Retinal pigment epithelial cell (primary cell): ENCODE results near the gene CDK10.

ENCODE experiments used
- DNase-seq: peaks from one replicate; pipeline ENCODE4 v3.0.0-alpha.2; 2010; ENCODE audit warnings: low read depth
- H3K4me3 ChIP-seq: 2 replicates; pipeline ENCODE4 v1.5.1; 2011; ENCODE audit warnings: mild to moderate bottlenecking, low read length, control low read depth, moderate library complexity
- CTCF ChIP-seq: conservative IDR thresholded peaks from 2 replicates; pipeline ENCODE4 v1.5.1; 2011; ENCODE audit warnings: low read depth, low read length, control low read depth, inconsistent platforms

The CDK10 gene

DNA sequence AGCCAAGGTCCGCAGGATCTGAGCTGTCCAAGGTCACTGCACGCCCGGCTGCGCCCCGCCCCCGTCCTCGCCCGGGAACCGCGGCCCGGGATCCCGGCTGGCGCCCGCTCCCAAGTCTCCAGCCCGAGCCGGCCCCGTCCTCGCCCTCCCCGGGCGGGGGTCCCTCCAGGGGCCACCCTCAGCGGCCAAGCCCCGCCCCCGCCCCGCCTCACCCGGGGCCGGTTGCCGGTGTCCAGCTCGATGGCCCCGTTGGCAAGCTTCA is 34.0 kb downstream of the CDK10 start:
- no peak for DNase-seq
- TF ChIP-seq CTCF, result no peak
- H3K4me3 ChIP-seq, result peak overlapping the region; percentile 72

GRCh38 chr16:89720813-89721545 is 34.5 kb downstream of the CDK10 start, which contains the start of the genes VPS9D1 and ZNF276:
VPS9D1 (minus strand) TSS chr16:89720898; CDS start chr16:89720861, 37 bp downstream.
ZNF276 (plus strand) TSS chr16:89721537; CDS start chr16:89721641, 104 bp downstream.
- no peak for DNase-seq
- no peak for TF ChIP-seq CTCF
- peak within 1 kb of the TSS; percentile 72 for H3K4me3 ChIP-seq

DNA sequence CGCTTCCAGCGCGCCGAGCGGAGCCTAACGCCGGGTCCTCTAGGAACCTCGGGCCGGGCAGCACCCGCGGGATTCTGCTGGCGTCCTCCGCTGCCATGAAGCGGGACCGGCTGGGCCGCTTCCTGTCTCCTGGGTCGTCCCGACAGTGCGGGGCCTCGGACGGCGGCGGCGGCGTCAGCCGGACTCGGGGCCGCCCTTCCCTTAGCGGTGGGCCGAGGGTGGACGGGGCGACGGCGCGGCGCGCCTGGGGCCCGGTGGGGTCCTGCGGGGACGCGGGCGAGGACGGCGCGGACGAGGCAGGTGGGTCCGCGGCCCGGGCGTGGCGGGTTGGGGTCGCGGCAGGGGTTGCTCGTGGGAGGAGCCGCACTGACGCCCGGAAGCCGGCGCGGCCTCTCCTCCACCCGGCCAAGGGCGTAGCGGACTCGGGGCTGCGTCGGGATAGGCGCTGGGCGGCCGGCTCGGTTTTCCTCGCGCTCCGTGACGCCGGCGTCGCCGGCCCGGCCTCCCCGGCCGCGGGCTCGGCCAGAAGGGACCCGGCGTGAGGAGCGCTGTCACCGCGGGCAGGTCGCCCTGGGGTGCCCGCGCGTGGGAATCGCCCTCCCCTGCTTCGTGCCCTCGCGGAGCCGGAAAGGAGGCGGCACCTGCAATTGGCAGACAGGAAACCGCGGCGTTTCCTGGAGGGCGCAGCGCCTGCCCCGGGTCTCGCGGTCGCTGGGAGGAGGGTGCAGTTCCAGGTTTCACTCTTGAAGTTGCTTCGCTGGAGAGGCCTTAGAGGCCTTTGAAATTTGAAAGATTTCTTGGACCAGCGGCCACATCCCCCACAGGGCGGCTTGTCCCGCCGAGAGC is 35.3 kb downstream of the CDK10 start:
- DNase-seq, result no peak
- peak overlapping the region; percentile 72 for H3K4me3 ChIP-seq
- TF ChIP-seq CTCF, result no peak

GRCh38 chr16:89722392-89723278 is 36.1 kb downstream of the CDK10 start:
- TF ChIP-seq CTCF, result no peak
- DNase-seq, result no peak
- H3K4me3 ChIP-seq, result peak overlapping the region; percentile 72

DNA sequence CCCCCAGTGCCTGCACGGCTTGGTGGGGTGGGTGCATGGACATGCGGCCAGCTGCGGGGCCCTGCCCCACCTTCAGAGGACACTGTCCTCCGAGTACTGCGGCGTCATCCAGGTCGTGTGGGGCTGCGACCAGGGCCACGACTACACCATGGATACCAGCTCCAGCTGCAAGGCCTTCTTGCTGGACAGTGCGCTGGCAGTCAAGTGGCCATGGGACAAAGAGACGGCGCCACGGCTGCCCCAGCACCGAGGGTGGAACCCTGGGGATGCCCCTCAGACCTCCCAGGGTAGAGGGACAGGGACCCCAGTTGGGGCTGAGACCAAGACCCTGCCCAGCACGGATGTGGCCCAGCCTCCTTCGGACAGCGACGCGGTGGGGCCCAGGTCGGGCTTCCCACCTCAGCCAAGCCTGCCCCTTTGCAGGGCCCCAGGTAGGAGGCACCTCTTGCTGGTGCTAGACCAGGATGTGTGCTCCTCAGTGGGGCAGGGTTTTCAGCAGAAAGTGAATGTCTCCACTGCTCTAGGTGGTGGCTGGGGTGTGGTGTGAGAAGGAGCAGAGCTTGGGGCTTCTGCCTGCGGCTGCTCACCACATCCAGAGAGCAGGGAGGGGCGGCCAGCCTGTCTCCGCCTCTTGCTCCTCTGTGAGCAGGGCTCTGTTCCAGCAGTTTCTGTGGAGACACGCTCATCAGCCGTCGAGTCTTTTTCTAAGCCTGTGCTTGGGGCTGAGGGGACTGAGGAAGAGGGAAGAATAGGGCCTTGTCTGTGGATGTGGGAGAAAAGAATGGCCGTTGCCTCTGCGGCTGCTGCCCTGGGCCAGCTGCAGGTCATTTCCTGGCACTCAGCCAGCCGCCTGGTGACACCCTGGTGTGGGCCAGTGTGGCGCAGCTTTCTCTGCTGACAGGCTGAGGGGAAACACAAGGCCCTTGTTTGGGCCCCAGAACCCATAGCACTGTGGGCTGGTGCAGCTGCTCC is 37.1 kb downstream of the CDK10 start:
- H3K4me3 ChIP-seq, result no peak overlapping the region
- no peak for TF ChIP-seq CTCF
- DNase-seq, result no peak
